Midbrain (tissue), 1 donor: ENCODE results near the gene ADSS1.

Experiments used
- DNase-seq: peaks from one replicate; lab custom pipeline; 2025; lab: John Stamatoyannopoulos, UW

The ADSS1 gene

DNA sequence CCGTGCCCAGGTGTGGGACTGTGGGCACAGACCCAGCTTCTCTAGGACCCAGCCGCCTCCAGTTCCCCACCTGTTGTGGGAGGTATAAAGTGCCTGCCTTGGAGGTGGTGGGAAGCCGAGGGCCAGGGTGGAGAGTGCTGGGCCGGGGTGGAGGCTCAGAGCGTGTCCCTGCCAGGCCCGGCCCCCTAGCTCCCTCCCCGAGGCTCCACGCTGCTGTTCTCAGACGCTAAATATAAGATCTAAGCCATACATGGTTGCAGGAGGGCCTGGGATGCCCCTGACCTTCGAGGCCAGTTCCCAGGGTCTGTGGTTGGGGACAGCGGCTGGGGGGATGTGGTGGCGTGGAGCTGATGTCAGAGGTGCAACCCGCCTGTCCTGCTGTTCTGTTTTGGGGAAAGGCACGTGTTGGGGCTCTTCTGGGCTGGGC, 23.8 kb upstream of the ADSS1 start:
- no peak for DNase-seq

DNA sequence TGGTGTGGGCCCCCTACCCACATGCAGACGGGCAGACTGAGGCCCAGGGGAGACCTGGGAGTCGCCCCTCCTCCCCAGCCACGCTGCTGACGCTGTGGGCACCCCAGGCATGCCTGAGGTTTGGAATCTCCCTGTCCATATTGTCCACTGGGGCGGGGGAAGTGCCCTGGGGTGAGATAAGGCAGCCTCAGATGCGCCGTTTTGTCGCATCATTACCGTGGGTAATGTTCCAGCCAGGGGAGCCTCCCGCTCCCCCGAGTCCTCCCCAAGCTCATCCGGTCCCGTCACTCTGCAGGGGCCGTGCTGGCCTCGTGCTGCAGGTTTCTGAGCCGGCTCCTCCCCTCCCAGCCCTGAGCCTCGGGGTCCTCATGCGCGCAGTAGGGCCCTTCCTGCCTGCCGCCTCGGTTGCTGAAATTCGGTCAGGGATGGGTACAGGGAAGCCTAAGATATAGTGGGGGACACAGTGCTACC, 23.2 kb upstream of the ADSS1 start:
- no peak for DNase-seq

DNA sequence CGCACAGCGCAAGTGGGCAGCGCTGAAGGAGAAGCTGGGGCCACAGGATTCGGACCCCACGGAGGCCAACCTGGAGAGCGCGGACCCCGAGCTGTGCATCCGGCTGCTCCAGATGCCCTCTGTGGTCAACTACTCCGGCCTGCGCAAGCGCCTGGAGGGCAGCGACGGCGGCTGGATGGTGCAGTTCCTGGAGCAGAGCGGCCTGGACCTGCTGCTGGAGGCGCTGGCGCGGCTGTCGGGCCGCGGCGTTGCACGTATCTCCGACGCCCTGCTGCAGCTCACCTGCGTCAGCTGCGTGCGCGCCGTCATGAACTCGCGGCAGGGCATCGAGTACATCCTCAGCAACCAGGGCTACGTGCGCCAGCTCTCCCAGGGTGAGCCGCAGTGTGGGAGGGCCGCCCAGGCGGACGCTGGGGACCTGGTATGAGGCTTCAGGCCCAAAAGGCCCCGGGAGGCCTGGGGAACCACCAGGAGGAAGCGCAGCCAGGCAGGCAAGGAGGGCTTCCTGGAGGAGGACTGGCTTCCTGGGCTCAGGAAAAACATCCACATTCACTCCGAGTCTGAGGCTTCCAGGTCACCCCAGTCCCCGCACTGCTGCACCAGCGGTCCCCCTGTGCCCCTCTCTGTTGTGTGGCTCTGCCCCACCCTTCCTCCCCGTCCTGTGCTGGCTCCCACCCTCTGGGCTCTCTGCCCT, 22.5 kb upstream of the ADSS1 start:
- no peak for DNase-seq

DNA sequence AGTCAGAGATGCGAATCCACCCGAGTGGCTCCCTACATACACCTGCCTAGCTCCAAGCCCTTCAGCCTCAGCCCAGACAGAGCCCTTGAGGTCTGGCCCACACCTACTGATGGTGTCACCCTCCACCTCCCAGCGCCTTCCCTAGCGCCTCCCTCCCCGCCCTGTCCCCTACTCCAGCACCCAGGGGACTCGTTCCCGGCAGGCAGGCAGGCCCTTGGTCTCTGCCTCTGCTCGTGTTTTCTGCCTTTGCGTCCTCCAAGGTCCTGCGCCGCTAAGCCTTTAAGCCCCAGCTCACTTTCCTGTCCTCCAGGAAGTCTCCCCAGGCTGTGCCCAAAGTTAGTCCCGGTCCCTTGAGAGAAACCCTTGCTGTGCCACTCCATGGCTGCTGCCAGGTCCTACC, 21.9 kb upstream of the ADSS1 start:
- DNase-seq, result no peak

DNA sequence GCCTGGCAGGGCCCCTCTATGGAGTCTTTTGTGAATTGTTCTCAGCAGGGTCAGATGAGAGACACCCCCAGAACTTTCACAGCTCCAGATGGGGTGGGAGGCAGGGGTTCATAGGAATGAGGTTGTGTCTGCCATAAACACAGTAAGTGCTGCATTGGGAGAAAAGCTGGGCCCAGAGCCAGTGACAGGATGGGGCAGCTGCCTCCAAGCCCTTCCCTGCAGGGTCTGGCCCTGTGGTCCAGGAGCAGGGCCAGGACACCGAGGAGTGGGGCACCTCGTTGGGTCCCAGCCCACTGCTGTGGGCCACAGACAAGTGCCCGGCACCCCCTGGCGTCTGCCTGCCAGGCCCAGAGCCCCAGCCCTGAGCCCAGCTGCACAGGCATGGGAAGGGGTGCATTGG, 21.4 kb upstream of the ADSS1 start:
- DNase-seq, result peak; percentile 72

DNA sequence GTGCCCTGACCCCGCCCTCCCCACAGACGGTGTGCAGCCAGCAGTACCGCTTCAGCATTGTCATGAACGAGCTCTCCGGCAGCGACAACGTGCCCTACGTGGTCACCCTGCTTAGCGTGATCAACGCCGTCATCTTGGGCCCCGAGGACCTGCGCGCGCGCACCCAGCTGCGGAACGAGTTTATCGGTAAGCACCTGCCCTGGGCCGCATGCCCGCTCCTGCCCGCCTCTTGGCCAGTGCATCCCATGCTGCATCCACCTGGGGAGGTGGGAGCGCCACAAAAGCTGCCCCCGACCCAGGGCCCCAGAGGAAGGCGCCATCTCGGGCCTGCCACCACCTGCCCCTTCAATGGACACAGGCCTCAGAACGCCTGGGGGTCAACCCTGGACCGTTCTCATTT, 20.8 kb upstream of the ADSS1 start:
- no peak for DNase-seq

DNA sequence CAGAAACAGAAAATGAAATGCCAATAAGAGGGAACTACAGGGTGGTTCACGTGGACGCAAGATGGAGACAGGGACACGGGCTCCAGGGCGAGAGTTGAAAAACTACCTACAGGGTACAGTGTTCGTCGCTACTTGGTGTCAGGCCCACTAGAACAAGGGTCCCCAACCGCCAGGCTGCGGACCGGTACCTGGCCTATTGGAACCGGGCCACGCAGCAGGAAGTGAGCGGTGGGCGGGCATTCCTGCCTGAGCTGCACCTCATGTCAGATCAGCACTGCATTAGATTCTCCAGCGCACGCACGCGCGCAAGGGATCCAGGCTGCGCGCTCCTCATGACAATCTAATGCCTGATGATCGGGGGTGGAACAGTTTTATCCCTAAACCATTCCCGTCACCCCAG, 19.8 kb upstream of the ADSS1 start:
- no peak for DNase-seq

DNA sequence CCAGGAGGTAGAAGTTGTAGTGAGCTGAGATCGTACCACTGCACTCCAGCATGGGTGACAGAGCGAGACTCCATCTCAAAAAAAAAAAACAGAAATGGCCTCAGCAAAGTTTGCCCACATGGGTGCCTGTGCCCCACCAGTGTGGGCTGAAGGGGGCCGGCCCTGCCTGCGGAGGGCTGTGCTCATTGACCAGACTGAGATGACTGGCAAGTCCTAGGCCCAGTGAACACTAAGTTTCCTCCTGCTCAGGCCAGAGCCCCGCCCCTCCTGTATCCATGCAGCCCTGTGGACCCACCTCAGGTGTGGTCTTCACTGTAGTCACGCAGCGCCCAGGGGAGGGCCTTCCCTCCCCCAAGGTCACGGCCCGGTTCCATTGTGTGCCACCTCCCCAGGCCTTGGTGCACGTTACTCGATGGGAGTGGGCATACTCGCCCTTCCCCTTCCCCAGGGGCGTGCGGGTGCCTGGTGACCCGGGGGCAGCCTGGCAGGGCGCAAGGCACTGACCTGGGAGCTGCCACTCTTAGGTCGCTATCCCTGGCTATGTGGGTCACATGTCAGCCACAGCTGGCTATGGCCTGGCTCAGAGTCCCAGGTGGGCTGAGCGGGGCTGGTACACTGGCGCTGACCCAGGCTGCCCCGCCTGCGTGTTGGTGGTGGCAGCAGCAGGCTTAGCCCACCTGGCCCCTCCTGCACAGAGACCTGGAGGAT, 18.5 kb upstream of the ADSS1 start:
- no peak for DNase-seq

DNA sequence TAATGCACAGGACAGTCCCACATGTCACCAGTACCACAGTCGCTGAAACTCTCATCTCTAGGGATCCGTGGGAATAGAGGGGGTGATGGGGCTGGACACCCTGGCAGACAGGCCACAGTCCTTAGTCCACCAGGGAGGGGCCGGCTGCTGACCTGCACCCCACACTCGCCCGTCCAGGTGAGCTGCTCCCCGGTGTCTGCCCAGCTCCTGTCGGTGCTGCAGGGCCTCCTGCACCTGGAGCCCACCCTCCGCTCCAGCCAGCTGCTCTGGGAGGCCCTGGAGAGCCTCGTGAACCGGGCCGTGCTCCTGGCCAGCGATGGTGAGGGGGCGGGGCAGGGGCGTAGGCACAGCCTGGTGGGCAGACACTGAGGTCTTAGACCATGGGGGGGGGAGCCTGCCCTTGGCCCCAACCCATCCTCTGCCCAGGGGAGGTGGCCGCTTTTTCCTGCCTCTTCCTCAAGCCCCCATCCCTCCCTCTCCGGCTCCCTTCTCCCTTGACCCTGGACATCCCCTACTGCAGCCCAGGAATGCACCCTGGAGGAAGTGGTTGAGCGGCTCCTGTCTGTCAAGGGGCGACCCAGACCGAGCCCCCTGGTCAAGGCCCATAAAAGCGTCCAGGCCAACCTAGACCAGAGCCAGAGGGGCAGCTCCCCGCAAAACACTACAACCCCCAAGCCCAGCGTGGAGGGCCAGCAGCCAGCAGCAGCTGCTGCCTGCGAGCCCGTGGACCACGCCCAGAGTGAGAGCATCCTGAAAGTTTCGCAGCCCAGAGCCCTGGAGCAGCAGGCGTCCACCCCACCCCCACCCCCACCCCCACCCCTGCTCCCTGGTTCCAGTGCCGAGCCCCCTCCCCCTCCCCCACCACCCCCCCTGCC, 17.1 kb upstream of the ADSS1 start:
- DNase-seq, result no peak

DNA sequence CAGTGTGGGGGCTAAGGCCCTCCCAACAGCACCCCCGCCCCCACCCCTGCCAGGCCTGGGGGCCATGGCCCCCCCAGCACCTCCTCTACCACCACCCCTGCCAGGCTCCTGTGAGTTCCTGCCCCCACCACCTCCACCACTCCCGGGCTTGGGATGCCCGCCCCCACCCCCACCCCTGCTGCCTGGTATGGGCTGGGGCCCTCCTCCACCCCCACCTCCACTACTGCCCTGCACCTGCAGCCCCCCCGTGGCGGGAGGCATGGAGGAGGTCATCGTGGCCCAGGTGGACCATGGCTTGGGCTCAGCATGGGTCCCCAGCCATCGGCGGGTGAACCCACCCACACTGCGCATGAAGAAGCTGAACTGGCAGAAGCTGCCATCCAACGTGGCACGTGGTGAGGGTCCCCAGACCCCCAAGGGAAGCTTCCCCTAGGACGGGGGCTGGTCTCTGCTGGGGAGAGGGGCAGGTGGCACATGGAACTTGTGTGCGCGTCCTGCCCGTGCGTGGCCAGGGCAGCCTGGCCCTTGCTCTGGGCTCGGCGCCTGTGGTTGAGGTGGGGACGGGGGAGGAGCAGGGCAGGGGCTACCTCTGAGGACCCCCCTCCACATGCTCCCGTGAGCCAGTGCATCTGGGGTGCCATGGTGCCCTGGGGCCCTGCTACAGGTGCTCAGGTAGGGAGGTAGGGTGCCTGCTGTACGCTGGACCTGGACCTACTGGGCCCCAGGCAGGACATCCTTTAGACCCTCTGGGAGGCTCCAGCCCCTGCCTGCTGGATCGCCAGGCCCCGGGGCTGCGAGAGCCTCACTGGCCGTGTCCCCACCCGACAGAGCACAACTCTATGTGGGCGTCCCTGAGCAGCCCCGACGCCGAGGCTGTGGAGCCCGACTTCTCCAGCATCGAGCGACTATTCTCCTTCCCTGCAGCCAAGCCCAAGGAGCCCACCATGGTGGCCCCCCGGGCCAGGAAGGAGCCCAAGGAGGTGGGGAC, 16.1 kb upstream of the ADSS1 start:
- DNase-seq, result no peak

DNA sequence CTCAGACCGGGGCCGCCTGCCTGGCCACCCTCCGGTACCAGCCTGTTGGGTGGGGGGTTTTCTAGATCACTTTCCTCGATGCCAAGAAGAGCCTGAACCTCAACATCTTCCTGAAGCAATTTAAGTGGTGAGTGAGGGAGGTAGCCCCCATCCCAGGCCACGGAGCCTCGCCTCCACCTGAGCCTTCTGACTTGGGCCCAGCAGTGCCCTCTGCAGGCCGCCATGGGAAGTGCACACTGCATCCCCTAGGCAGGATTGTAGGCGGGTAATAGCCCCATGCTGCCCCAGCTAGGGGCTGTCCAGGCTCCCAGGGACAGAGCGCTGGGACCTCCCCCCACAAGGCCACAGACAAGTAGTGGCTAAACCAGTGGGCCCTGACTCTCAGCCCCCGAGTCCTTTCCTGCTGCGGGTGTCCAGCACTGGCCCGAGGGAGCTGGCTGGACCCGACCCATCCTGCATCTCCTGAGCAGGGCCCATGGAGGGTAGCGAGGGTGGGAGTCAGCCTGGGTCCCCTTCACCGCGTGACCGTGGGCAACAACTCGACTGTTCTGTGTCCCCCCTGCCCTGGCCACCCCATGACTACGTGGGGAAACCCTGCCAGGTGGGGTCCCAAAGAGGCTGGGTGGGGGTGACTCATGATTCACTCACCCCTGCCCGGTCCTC, 15.3 kb upstream of the ADSS1 start:
- DNase-seq, result peak; percentile 57

DNA sequence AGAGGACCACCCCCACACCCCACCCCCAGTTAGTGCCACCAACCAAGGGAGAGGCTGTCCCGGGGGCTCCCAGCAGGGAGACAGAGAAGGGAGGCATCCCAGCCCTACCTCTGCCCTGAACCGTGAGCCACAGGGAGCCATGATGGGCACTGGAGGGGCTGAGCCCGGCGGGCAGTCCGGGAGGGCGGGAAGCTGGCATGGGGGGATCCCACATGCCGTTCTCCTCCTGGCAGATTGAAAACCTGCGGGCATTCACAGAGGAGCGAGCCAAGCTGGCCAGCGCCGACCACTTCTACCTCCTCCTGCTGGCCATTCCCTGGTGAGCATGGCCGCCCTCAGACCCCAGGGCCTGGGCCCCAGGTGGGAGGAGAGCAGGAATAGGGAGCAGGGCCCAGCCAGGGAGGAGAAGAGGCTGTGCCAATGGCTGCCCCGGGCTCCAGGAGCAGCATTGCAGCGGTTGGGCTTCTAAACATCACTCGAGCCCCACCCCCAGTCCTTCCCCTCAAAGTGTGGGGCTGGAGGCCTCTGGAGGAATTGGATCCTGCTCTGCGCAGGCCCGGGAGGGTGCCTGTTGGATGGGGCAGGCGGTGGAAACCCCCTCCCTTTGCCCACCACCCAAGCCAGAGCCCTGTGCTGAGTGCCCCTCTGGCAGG, 14.5 kb upstream of the ADSS1 start:
- DNase-seq, result no peak

DNA sequence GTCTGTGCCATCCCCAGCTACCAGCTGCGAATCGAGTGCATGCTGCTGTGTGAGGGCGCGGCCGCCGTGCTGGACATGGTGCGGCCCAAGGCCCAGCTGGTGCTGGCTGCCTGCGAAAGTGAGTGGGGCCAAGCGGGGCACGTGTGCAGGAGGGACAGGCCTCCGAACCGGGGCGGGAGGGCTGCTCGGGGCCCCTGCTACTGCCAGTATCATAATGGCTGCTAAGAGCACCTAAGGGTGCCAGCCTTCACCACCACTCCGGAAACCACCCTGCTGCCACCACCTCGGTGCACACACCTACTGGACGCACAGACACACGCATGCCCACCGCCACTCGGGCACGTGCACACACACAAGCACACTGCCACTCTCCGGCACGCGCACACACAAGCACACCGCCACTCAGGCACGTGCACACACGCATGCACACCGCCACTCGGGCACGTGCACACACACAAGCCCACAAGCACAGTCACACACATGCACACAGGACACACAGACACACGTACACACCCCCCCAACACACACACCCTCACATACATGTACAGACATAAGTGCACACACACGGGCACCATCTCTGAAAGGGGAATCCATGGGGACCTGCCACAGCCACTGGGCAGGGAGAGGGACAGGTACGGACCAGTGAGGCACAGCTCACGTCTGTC, 13.8 kb upstream of the ADSS1 start:
- no peak for DNase-seq

DNA sequence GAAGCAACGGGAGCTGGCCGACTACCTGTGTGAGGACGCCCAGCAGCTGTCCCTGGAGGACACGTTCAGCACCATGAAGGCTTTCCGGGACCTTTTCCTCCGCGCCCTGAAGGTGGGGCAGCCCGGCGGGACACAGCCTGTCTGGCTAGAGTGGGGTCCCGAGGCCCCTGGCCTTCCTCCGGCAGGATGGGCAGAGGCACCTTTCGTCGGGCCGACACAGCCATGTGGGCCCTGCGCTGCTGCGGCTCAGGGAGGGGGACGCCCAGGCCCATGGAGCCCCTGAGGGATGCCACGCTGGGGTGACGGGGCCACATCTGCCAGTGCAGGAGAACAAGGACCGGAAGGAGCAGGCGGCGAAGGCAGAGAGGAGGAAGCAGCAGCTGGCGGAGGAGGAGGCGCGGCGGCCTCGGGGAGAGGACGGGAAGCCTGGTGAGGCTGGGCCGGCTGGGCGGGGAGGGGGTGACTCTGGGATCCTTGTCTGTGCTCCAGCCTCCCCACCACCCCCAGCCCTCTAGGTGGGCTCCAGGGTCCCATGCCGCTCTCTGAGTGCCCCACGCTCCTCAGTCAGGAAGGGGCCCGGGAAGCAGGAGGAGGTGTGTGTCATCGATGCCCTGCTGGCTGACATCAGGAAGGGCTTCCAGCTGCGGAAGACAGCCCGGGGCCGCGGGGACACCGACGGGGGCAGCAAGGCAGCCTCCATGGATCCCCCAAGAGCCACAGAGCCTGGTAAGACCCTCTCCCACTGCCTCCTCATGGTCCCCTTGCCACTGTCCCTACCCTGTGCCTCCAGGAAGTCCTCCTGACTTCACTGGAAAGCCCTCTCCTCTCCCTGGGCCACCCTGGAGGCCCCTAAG, 10.9 kb upstream of the ADSS1 start:
- no peak for DNase-seq

DNA sequence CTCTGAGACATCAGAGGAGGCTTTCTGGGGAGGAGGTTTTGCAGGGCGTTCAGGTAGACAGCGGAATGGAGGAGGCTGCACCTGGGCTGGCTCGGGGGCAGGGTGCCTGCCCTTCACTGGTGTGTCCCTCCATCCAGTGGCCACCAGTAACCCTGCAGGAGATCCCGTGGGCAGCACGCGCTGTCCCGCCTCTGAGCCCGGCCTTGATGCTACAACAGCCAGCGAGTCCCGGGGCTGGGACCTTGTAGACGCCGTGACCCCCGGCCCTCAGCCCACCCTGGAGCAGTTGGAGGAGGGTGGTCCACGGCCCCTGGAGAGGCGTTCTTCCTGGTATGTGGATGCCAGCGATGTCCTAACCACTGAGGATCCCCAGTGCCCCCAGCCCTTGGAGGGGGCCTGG, 10.0 kb upstream of the ADSS1 start:
- no peak for DNase-seq

DNA sequence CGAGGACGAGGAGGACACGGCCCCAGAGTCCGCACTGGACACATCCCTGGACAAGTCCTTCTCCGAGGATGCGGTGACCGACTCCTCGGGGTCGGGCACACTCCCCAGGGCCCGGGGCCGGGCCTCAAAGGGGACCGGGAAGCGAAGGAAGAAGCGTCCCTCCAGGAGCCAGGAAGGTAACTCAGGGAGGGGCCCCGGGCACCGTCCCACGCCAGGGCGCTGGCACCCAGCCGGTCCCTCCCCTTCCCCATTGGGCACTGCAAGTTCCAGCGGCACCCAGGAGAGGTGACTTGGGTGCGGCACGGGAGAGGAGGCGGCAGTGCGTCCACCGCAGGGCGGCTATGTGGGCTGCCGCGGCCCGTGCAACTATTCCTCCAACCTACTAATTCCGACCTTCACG, 9.3 kb upstream of the ADSS1 start:
- DNase-seq, result no peak

DNA sequence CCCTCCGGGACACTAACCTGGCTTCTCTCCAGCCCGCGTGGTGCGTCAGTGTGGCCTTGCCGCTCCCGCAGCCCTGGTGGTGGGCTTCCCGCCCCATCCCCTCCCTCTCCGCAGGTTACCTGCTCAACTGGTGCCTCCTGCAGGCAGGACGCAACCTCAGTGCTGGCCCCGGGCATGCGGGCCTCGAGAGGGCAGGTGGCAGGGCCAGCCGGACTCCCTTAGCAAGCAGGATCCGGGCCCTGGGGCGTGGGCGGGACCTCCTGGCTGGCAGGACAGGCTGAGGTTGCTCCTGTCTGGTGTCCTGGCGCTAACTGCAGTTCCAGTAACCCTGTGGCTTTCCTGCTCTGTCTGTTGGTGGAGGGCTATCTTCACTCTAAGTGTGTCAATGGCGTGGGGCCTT, 8.6 kb upstream of the ADSS1 start:
- DNase-seq, result no peak

DNA sequence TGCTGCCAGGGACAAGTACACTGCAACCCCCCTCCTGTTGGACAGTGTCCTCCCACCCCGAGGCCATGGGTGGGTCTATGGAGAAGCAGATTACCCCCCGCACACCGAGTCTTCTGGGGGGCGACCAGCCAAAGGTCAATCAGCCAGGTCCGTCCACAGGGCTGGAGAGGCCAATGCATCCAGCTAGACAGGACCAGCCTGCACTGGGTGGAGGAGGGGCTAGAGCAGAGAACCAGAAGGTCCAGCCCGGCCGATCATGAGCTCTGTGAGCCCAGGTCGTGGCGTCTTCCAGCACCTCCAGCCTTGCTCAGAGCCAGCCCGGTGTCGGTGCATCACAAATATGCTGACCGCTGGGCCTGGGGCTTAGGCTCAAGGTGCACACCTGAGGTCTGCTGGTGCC, 8.2 kb upstream of the ADSS1 start:
- DNase-seq, result no peak

DNA sequence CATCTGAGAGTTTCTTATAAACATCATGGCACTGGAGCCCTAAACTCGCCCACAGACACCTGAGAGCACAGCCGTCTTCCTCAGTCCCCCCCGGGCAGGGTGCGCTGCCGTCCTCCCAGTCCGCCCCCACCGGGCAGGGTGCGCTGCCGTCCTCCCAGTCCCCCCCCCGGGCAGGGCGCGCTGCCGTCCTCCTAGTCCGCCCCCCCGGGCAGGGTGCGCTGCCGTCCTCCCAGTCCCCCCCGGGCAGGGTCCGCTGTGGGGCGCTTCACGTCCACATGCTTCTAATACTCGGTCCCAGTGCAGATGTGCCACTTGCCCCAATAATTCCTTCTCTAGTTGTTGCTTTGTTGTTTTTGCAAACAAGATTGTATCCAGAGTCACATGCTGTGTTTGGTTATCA, 6.9 kb upstream of the ADSS1 start:
- no peak for DNase-seq
